GM12878 (cell line): ENCODE data around the gene LRRC8A. TPM values are rescaled to one million over a fixed set of nuclear protein-coding genes. Genes with fewer than 3 reads are reported as not detected.

Source experiments
- ATAC-seq: fragments of 200-7000 bp; cut with Tn5 transposase; 3 replicates; pipeline ENCODE4 v1.9.1; 2020; ENCODE audit warnings: mild to moderate bottlenecking, moderate library complexity
- BruUV-seq: library from RNA; stranded (reverse); fragments of 400-500 nt; replicated peaks from 2 replicates; lab custom pipeline; 2021; lab: Mats Ljungman, UMichigan
- CTCF ChIA-PET: fragments of 300-600 bp; sonication (Branson Sonifier 250); formaldehyde crosslinking; extraction: SDS; loops from one replicate; lab custom pipeline; 2021; ENCODE audit warnings: inconsistent platforms; lab: Yijun Ruan, JAX
- POLR2A ChIA-PET: fragments of 350-600 bp; formaldehyde crosslinking; extraction: SDS; loops from one replicate; lab custom pipeline; 2021; ENCODE audit warnings: inconsistent platforms; lab: Charles Lee
- RAD21 ChIA-PET: fragments of 300-600 bp; sonication (Branson Sonifier 250); formaldehyde crosslinking; loops from one replicate; lab custom pipeline; 2023; ENCODE audit warnings: antibody characterized with exemption; ENCODE audit not compliant: unreplicated experiment; lab: Charles Lee
- SMC1A ChIA-PET: fragments of 300-600 bp; sonication (Branson Sonifier 250); formaldehyde crosslinking; loops from one replicate; lab custom pipeline; 2023; ENCODE audit not compliant: unreplicated experiment, uncharacterized antibody; lab: Charles Lee
- DNase-seq: peaks from one replicate; pipeline ENCODE4 v3.0.0-alpha.2; 2011; ENCODE audit warnings: low read depth, low spot score
- FAIRE-seq: peaks from 3 replicates; lab custom pipeline; 2011; peaks lifted over from hg19 to GRCh38; lab: Jason Lieb, UNC
- H2AFZ ChIP-seq: 2 replicates; pipeline ENCODE4 v1.6.0; 2011; ENCODE audit warnings: low read depth, low read length, control low read depth; ENCODE audit not compliant: control insufficient read depth
- H3K27ac ChIP-seq: 2 replicates; pipeline ENCODE4 v1.5.1; 2011; ENCODE audit warnings: control low read depth; ENCODE audit not compliant: control insufficient read depth, insufficient read depth
- H3K27me3 ChIP-seq, 2 experiments: replicated peaks in 1 of 2; 2 replicates each; pipeline versions ENCODE4 v1.6.0 to v1.6.1; 2011; ENCODE audit warnings: low read length in 1 of 2; ENCODE audit not compliant: control insufficient read depth in 2 of 2, insufficient read depth in 2 of 2
- H3K36me3 ChIP-seq, 2 experiments: 2 replicates each; pipeline ENCODE4 v1.5.1; 2011; ENCODE audit warnings: low read length in 1 of 2; ENCODE audit not compliant: control insufficient read depth in 2 of 2, insufficient read depth in 2 of 2
- H3K4me1 ChIP-seq: 2 replicates; pipeline ENCODE4 v1.6.1; 2011; ENCODE audit warnings: mild to moderate bottlenecking, low read length, moderate library complexity, mixed read lengths; ENCODE audit not compliant: control insufficient read depth, insufficient read depth
- H3K4me2 ChIP-seq: 2 replicates; pipeline ENCODE4 v1.6.0; 2011; ENCODE audit warnings: control low read depth; ENCODE audit not compliant: control insufficient read depth, insufficient read depth
- H3K4me3 ChIP-seq: fragments of 200-600 bp; sonication (generic); 2 replicates; pipeline ENCODE4 v1.5.1; 2016
- H3K79me2 ChIP-seq: 2 replicates; pipeline ENCODE4 v1.6.0; 2011; ENCODE audit warnings: low read length; ENCODE audit not compliant: control insufficient read depth, insufficient read depth
- H3K9ac ChIP-seq: 2 replicates; pipeline ENCODE4 v1.8.0; 2011; ENCODE audit warnings: low read length, control low read depth, mixed read lengths; ENCODE audit not compliant: control insufficient read depth, insufficient read depth
- H3K9me3 ChIP-seq: replicated peaks from 3 replicates; pipeline ENCODE4 v1.5.1; 2011; ENCODE audit warnings: mild to moderate bottlenecking, low read length; ENCODE audit not compliant: control insufficient read depth, insufficient read depth
- H4K20me1 ChIP-seq: 2 replicates; pipeline ENCODE4 v1.6.0; 2011; ENCODE audit not compliant: control insufficient read depth, insufficient read depth
- CEBPB ChIP-seq, 2 experiments: fragments of 150-350 bp in 1 of 2; IDR thresholded peaks; 2 replicates each; pipeline ENCODE4 v1.6.1; 2012 to 2014; ENCODE audit warnings: low read depth in 2 of 2, low read length in 2 of 2, borderline replicate concordance in 1 of 2, inconsistent platforms in 1 of 2
- MYC ChIP-seq: IDR thresholded peaks from 2 replicates; pipeline ENCODE4 v1.6.1; 2011; ENCODE audit warnings: mild to moderate bottlenecking, low read length, moderate library complexity, inconsistent platforms; ENCODE audit not compliant: insufficient read depth, insufficient replicate concordance, insufficient read length, severe bottlenecking
- TCF7 ChIP-seq: IDR thresholded peaks from 2 replicates; pipeline ENCODE4 v1.6.1; 2014; ENCODE audit warnings: antibody characterized with exemption, borderline replicate concordance
- ZNF24 ChIP-seq: fragments of 450-650 bp; IDR thresholded peaks from 2 replicates; pipeline ENCODE4 v1.6.1; 2017; ENCODE audit warnings: antibody characterized with exemption, mild to moderate bottlenecking
- ZNF274 ChIP-seq: IDR thresholded peaks from one replicate; pipeline ENCODE4 v1.8.0; 2011; ENCODE audit not compliant: insufficient read length, insufficient read depth
- ZNF384 ChIP-seq: IDR thresholded peaks from 2 replicates; pipeline ENCODE4 v1.6.1; 2012; ENCODE audit warnings: low read depth, mild to moderate bottlenecking, low read length, improper control_type of control experiment, borderline replicate concordance
- WGBS: methylation state at CpG from one replicate; pipeline ENCODE4 v1.1.6; 2016; ENCODE audit warnings: low lambda C conversion rate; ENCODE audit not compliant: insufficient replicate concordance, insufficient coverage; ENCODE audit errors: missing lambda C conversion rate; 5-methylcytosine and 5-hydroxymethylcytosine counted together
- in situ Hi-C: fragments of 300-500 bp; cut with MboI; formaldehyde crosslinking; loops from 9 replicates; pipeline ENCODE4 v1.14.3; 2018; ENCODE audit warnings: mixed read lengths
- intact Hi-C: fragments of 100-400 bp; cut with micrococcal nuclease; formaldehyde crosslinking; loops from one replicate; pipeline ENCODE4 v1.14.2; 2022; ENCODE audit not compliant: unreplicated experiment
- polyA plus RNA-seq, 11 experiments: library from polyadenylated mRNA; depleted of rRNA in 4 of 11; unstranded in 6 of 11; stranded (reverse) in 5 of 11; fragments of >200 nt; fragmentation: Nextera tagmentation in 4 of 11; fragmentation: Illumina TruSeq in 1 of 11; extraction: Ambion mirVana in 4 of 11; extraction: Trizol in 1 of 11; gene quantifications; 1 replicate in 1 of 11; 2 replicates in 10 of 11; pipeline versions ENCODE4 v1.2.1 to v1.2.3, GENCODE V29; 2011 to 2016; ENCODE audit warnings: inconsistent platforms in 2 of 11, missing spikeins in 2 of 11, low read depth in 1 of 11
- total RNA-seq, 4 experiments: library from RNA; depleted of rRNA in 3 of 4; stranded (reverse); fragments of >200 nt in 3 of 4; fragmentation: Illumina TruSeq in 1 of 4; extraction: Trizol in 1 of 4; gene quantifications; 2 replicates each; pipeline versions ENCODE4 v1.2.1 to v1.2.3, GENCODE V29; 2013 to 2021

LRRC8A gene
- total and polyA plus RNA-seq, 10 of the 15 experiments (the other 5 are each of a cell fraction or from before 2014, with no cell fraction given) = 1.6 to 15.9 (median 9.7) TPM

GRCh38 chr9:128884164-128884563, 2.2 kb downstream of the LRRC8A start:
- RAD21 ChIA-PET = no interaction called here
- Histone ChIP-seq H3K4me3 (no peak overlapping the region), H4K20me1 (no peaks in the 10 kb centered on the region), H3K79me2 (peaks cover 44% of the 10 kb centered on the region), H3K9ac (no peak overlapping the region), H2AFZ (no peak overlapping the region), H3K27ac (no peak overlapping the region)
- POLR2A ChIA-PET = interaction anchor here (1.0 kb wide), 1 partner anchor 46 kb away, joined by 3 read pairs; no protein-coding TSS in a partner anchor
- no peak for ATAC-seq
- in situ Hi-C loops = no loop called here
- DNase-seq = no peak
- SMC1A ChIA-PET = interaction anchor here (0.6 kb wide), 1 partner anchor 87 kb away, joined by 3 read pairs; no protein-coding TSS in a partner anchor
- no peak for FAIRE-seq
- 100% methylated on average over 2 of the region's 2 CpGs for WGBS
- TSS peak; percentile 48 for BruUV-seq
- TF ChIP-seq ZNF384 (no peak), ZNF24 (peak; percentile 87)
- TF ChIP-seq, all 136 proteins: peak for 1
- intact Hi-C loops = loop anchor here (5.0 kb wide), 1 partner anchor 43 kb away; no protein-coding TSS in a partner anchor
- CTCF ChIA-PET = no interaction called here
- Histone ChIP-seq H3K9me3 (no peaks in the 10 kb centered on the region), H3K4me2 (peak overlapping the region; percentile 11; the same call in 1 of the 2 replicates), H3K36me3 (peaks cover 4 to 6% of the 10 kb centered on the region in 2 experiments; a peak in 3 of 4 replicates), H3K4me1 (no peaks in the 10 kb centered on the region), H3K27me3 (no peaks in the 10 kb centered on the region)

GRCh38 chr9:128885376-128885775, 3.4 kb downstream of the LRRC8A start:
- ChIA-PET SMC1A (no interaction called here), RAD21 (no interaction called here), CTCF (no interaction called here), POLR2A (no interaction called here)
- FAIRE-seq (no peak), DNase-seq (no peak), ATAC-seq (no peak)
- no peak overlapping the region for H3K27ac ChIP-seq
- no peak overlapping the region for H3K9ac ChIP-seq
- no peaks in the 10 kb centered on the region for H3K27me3 ChIP-seq
- H2AFZ ChIP-seq = no peak overlapping the region
- no peak overlapping the region for H3K4me3 ChIP-seq
- 96% methylated on average over 8 of the region's 8 CpGs for WGBS
- intact Hi-C loops = no loop called here
- H3K79me2 ChIP-seq = peaks cover 34% of the 10 kb centered on the region
- H3K36me3 ChIP-seq = peaks cover 6% of the 10 kb centered on the region in 2 experiments; a peak in 3 of 4 replicates
- in situ Hi-C loops = no loop called here
- no peak overlapping the region for H3K4me2 ChIP-seq
- no TSS peak for BruUV-seq
- H3K9me3 ChIP-seq = no peaks in the 10 kb centered on the region
- TF ChIP-seq ZNF274 (no peak), MYC (no peak), TCF7 (no peak), CEBPB (IDR thresholded peaks at IDR 0.05; ENCODE audit: borderline replicate concordance in 1 of 2, low read depth in 2 of 2, low read length in 2 of 2) (no peak)
- no peaks in the 10 kb centered on the region for H4K20me1 ChIP-seq
- H3K4me1 ChIP-seq = no peaks in the 10 kb centered on the region
